CD14-positive monocyte (primary cell): ENCODE results near the gene PLEKHG4. TPM values are rescaled to one million over a fixed set of nuclear protein-coding genes. Genes with fewer than 3 reads are reported as not detected.

Source experiments
- DNase-seq, 3 donors: peaks; one replicate each; pipeline ENCODE4 v3.0.0-alpha.2; 2011 to 2022
- H2AFZ ChIP-seq: 2 replicates; pipeline ENCODE4 v1.6.0; 2012; ENCODE audit warnings: mild to moderate bottlenecking, low read depth, low read length, inconsistent platforms; ENCODE audit not compliant: insufficient read depth, poor library complexity, severe bottlenecking
- H3K27ac ChIP-seq, 2 donors: 1 replicate in 1 of 2; 2 replicates in 1 of 2; pipeline ENCODE4 v1.5.1; 2012 to 2013; ENCODE audit warnings: low read length in 2 of 2, control low read depth in 1 of 2, inconsistent platforms in 1 of 2, low read depth in 1 of 2, mild to moderate bottlenecking in 1 of 2
- H3K27me3 ChIP-seq, 2 donors: one replicate each; pipeline versions ENCODE4 v1.6.0 to v1.6.1; 2011 to 2013; ENCODE audit warnings: low read length in 2 of 2; ENCODE audit not compliant: control insufficient read depth in 2 of 2, insufficient read depth in 2 of 2
- H3K36me3 ChIP-seq, 2 donors: replicated peaks in 1 of 2; 1 replicate in 1 of 2; 2 replicates in 1 of 2; pipeline versions ENCODE4 v1.5.1 to v1.6.1; 2012 to 2013; ENCODE audit warnings: low read length in 2 of 2, control low read depth in 1 of 2, inconsistent platforms in 1 of 2, mild to moderate bottlenecking in 1 of 2; ENCODE audit not compliant: insufficient read depth in 2 of 2, control insufficient read depth in 1 of 2
- H3K4me1 ChIP-seq, 2 donors: 1 replicate in 1 of 2; 2 replicates in 1 of 2; pipeline versions ENCODE4 v1.5.1 to v1.6.1; 2012 to 2013; ENCODE audit warnings: low read length in 2 of 2, control low read depth in 1 of 2, inconsistent platforms in 1 of 2, mild to moderate bottlenecking in 1 of 2, moderate library complexity in 1 of 2; ENCODE audit not compliant: insufficient read depth in 2 of 2, control insufficient read depth in 1 of 2
- H3K4me2 ChIP-seq: replicated peaks from 2 replicates; pipeline ENCODE3; 2012; ENCODE audit warnings: low read length, moderate library complexity, mild to moderate bottlenecking; ENCODE audit not compliant: poor library complexity, severe bottlenecking; ENCODE audit errors: extremely low read depth
- H3K4me3 ChIP-seq, 3 experiments: fragments of 200-600 bp in 1 of 3; sonication (generic) in 1 of 3; replicated peaks in 1 of 3; 1 replicate in 2 of 3; 2 replicates in 1 of 3; pipeline ENCODE4 v1.5.1; 2011 to 2013; ENCODE audit warnings: low read length in 3 of 3, mild to moderate bottlenecking in 3 of 3, control low read depth in 2 of 3, low read depth in 2 of 3, inconsistent platforms in 1 of 3, moderate library complexity in 1 of 3
- H3K79me2 ChIP-seq: 2 replicates; pipeline ENCODE4 v1.6.0; 2012; ENCODE audit warnings: mild to moderate bottlenecking, control low read depth, inconsistent platforms, low read length, moderate library complexity; ENCODE audit not compliant: insufficient read depth
- H3K9ac ChIP-seq: 2 replicates; pipeline ENCODE4 v1.6.0; 2017; ENCODE audit warnings: low read length, mild to moderate bottlenecking; ENCODE audit not compliant: insufficient read depth, poor library complexity, severe bottlenecking
- H3K9me3 ChIP-seq, 2 donors: replicated peaks in 1 of 2; 1 replicate in 1 of 2; 2 replicates in 1 of 2; pipeline versions ENCODE4 v1.5.1 to v1.6.1; 2012 to 2013; ENCODE audit warnings: low read length in 2 of 2, control low read depth in 1 of 2; ENCODE audit not compliant: control insufficient read depth in 1 of 2, insufficient read depth in 1 of 2
- H4K20me1 ChIP-seq: 2 replicates; pipeline ENCODE4 v1.6.0; 2012; ENCODE audit warnings: mild to moderate bottlenecking, low read length, control low read depth, moderate library complexity; ENCODE audit not compliant: insufficient read depth
- H3K27ac Mint-ChIP-seq, 7 donors: one replicate each; pipeline ENCODE4 v1.8.0; 2020; ENCODE audit warnings: mild to moderate bottlenecking in 7 of 7, mixed read lengths in 7 of 7, moderate library complexity in 6 of 7, inconsistent platforms in 2 of 7
- H3K27me3 Mint-ChIP-seq, 3 donors: one replicate each; pipeline ENCODE4 v1.8.0; 2021 to 2022; ENCODE audit warnings: low read depth in 3 of 3, mild to moderate bottlenecking in 3 of 3, mixed read lengths in 3 of 3, moderate library complexity in 3 of 3, inconsistent platforms in 1 of 3
- H3K36me3 Mint-ChIP-seq, 2 donors: one replicate each; pipeline ENCODE4 v1.8.0; 2020; ENCODE audit warnings: mixed read lengths in 2 of 2, inconsistent platforms in 1 of 2, mild to moderate bottlenecking in 1 of 2
- H3K4me1 Mint-ChIP-seq: one replicate; pipeline ENCODE4 v1.8.0; 2020; ENCODE audit warnings: mild to moderate bottlenecking, mixed read lengths
- H3K4me3 Mint-ChIP-seq, 2 donors: one replicate each; pipeline ENCODE4 v1.8.0; 2020; ENCODE audit warnings: mild to moderate bottlenecking in 2 of 2, mixed read lengths in 2 of 2, moderate library complexity in 1 of 2
- H3K9me3 Mint-ChIP-seq, 7 donors: one replicate each; pipeline ENCODE4 v1.8.0; 2020 to 2022; ENCODE audit warnings: mixed read lengths in 7 of 7, mild to moderate bottlenecking in 6 of 7, moderate library complexity in 6 of 7, inconsistent platforms in 2 of 7
- WGBS: methylation state at CpG from one replicate; pipeline ENCODE4 v1.1.5; 2013; ENCODE audit warnings: missing lambda C conversion rate; ENCODE audit not compliant: insufficient coverage; 5-methylcytosine and 5-hydroxymethylcytosine counted together
- intact Hi-C, 2 donors: fragments of 100-400 bp; cut with micrococcal nuclease; formaldehyde crosslinking; loops; one replicate each; pipeline versions ENCODE4 v1.15.0 to v1.15.1; 2023
- polyA plus RNA-seq, 3 donors: library from polyadenylated mRNA; depleted of rRNA in 1 of 3; unstranded in 2 of 3; stranded (reverse) in 1 of 3; fragments of 300-500 nt in 2 of 3; fragments of >200 nt in 1 of 3; fragmentation: Illumina TruSeq in 2 of 3; gene quantifications; 1 replicate in 2 of 3; 2 replicates in 1 of 3; pipeline ENCODE4 v1.2.3, GENCODE V29; 2012 to 2021
- TF ChIP-seq, protein P1 (sequence below): fragments of 200-600 bp; IDR thresholded peaks from one replicate; pipeline ENCODE4 v1.8.0; 2022; ENCODE audit warnings: antibody characterized with exemption, mild to moderate bottlenecking

PLEKHG4 gene
- polyA plus RNA-seq, 3 donors = 0.79 to 3.2 (median 3.0) TPM

DNA sequence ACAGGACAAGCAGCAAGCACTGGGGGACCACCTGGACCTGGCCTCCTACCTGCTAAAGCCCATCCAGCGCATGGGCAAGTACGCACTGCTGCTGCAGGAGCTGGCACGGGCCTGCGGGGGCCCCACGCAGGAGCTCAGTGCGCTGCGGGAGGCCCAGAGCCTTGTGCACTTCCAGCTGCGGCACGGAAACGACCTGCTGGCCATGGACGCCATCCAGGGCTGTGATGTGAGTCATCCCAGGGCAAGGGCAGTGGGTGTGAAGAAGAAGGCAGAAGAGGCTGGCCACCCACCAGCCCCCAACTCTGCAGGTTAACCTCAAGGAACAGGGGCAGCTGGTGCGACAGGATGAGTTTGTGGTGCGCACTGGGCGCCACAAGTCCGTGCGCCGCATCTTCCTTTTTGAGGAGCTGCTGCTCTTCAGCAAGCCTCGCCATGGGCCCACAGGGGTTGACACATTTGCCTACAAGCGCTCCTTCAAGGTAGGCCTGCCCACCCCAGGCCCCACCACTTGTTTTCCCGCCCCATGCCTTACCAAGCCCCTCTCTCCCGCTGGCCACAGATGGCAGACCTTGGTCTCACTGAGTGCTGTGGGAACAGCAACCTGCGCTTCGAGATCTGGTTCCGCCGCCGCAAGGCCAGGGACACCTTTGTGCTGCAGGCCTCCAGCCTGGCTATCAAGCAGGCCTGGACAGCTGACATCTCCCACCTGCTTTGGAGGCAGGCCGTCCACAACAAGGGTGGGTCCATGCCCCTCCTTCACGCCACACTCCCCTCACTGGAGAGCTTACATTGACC is 7.3 kb downstream of the PLEKHG4 start:
- Histone ChIP-seq H3K4me1 (no peaks in the 10 kb centered on the region), H4K20me1 (no peaks in the 10 kb centered on the region), H3K27ac (no peak overlapping the region), H3K4me2 (no peak overlapping the region), H3K4me3 (no peak overlapping the region), H3K27me3 (no peaks in the 10 kb centered on the region), H3K9ac (no peak overlapping the region), H3K36me3 (no peaks in the 10 kb centered on the region), H3K79me2 (no peaks in the 10 kb centered on the region), H2AFZ (no peak overlapping the region), H3K9me3 (no peaks in the 10 kb centered on the region)
- no peaks in the 10 kb centered on the region for H3K36me3 Mint-ChIP-seq
- no peaks in the 10 kb centered on the region for H3K4me1 Mint-ChIP-seq
- no peak for DNase-seq
- 96% methylated on average over 26 of the region's 28 CpGs for WGBS
- TF ChIP-seq, protein P1, sequence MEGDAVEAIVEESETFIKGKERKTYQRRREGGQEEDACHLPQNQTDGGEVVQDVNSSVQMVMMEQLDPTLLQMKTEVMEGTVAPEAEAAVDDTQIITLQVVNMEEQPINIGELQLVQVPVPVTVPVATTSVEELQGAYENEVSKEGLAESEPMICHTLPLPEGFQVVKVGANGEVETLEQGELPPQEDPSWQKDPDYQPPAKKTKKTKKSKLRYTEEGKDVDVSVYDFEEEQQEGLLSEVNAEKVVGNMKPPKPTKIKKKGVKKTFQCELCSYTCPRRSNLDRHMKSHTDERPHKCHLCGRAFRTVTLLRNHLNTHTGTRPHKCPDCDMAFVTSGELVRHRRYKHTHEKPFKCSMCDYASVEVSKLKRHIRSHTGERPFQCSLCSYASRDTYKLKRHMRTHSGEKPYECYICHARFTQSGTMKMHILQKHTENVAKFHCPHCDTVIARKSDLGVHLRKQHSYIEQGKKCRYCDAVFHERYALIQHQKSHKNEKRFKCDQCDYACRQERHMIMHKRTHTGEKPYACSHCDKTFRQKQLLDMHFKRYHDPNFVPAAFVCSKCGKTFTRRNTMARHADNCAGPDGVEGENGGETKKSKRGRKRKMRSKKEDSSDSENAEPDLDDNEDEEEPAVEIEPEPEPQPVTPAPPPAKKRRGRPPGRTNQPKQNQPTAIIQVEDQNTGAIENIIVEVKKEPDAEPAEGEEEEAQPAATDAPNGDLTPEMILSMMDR = no peak
- peaks cover 0 to 7% (median 2%) of the 10 kb centered on the region in 3 donors for H3K27me3 Mint-ChIP-seq
- no peak overlapping the region for H3K4me3 Mint-ChIP-seq
- no peak overlapping the region for H3K27ac Mint-ChIP-seq
- intact Hi-C loops = no loop called here
- H3K9me3 Mint-ChIP-seq = no peaks in the 10 kb centered on the region

DNA sequence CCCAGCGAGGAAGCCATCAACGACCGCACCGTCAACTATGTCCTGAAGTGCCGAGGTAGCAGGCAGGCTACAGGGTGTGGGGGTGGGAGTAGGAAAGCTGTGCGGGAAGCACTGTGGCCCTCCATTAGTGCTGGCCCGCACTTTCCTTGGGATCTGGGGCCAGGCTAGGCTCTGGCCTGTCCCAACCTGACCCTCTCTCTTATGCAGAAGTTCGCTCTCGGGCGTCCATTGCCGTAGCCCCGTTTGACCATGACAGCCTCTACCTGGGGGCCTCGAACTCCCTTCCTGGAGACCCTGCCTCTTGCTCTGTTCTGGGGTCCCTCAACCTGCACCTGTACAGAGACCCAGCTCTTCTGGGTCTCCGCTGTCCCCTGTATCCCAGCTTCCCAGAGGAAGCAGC is 8.6 kb downstream of the PLEKHG4 start:
- no peaks in the 10 kb centered on the region for H3K36me3 ChIP-seq
- Mint-ChIP-seq H3K4me1 (no peaks in the 10 kb centered on the region), H3K9me3 (no peaks in the 10 kb centered on the region), H3K27ac (no peak overlapping the region), H3K36me3 (no peaks in the 10 kb centered on the region), H3K4me3 (no peak overlapping the region), H3K27me3 (peaks cover 0 to 7% (median 2%) of the 10 kb centered on the region in 3 donors)
- no peak overlapping the region for H3K9ac ChIP-seq
- DNase-seq = no peak
- H3K27ac ChIP-seq = no peak overlapping the region
- WGBS = 96% methylated on average over 13 of the region's 14 CpGs
- no peaks in the 10 kb centered on the region for H3K4me1 ChIP-seq
- no peaks in the 10 kb centered on the region for H3K79me2 ChIP-seq
- intact Hi-C loops = no loop called here
- TF ChIP-seq, protein P1 = no peak
- H3K4me3 ChIP-seq = no peak overlapping the region
- no peak overlapping the region for H2AFZ ChIP-seq
- H4K20me1 ChIP-seq = no peaks in the 10 kb centered on the region
- no peak overlapping the region for H3K4me2 ChIP-seq
- no peaks in the 10 kb centered on the region for H3K27me3 ChIP-seq
- H3K9me3 ChIP-seq = no peaks in the 10 kb centered on the region
